HG02798 (cell line): ENCODE results near the gene PRKAB1.
"Not testable (repeated sequence)": the region's sequence is repeated elsewhere in the genome, so short reads cannot be mapped to it uniquely, and the experiment has no call there.

Source experiments
- ATAC-seq: cut with Tn5 transposase; IDR thresholded peaks from one replicate; pipeline ENCODE4 v1.9.1; 2021; ENCODE audit warnings: mild to moderate bottlenecking; ENCODE audit not compliant: unreplicated experiment, poor library complexity

The PRKAB1 gene

GRCh38 chr12:119667577-119668323, at the start of gene PRKAB1:
Gene PRKAB1 (plus strand): TSS chr12:119668133. CDS start chr12:119668245, 112 bp downstream.
- peak; percentile 96 for ATAC-seq

GRCh38 chr12:119618328-119618896, 49.5 kb upstream of the PRKAB1 start:
- not testable (repeated sequence) for ATAC-seq

- no peak for ATAC-seq
These were observed 47.4 kb upstream of the PRKAB1 start for GRCh38 chr12:119620490-119620889.

GRCh38 chr12:119621878-119622277, 46.1 kb upstream of the PRKAB1 start:
- ATAC-seq = no peak

GRCh38 chr12:119624966-119625365, 43.0 kb upstream of the PRKAB1 start:
- no peak for ATAC-seq

- ATAC-seq = no peak
These were observed 40.8 kb upstream of the PRKAB1 start for GRCh38 chr12:119627019-119627643.

- ATAC-seq = no peak
These were observed 40.2 kb upstream of the PRKAB1 start for GRCh38 chr12:119627686-119628085.

- ATAC-seq = no peak
These were observed 37.6 kb upstream of the PRKAB1 start for GRCh38 chr12:119630223-119630780.

GRCh38 chr12:119630962-119631550, 36.9 kb upstream of the PRKAB1 start:
- ATAC-seq = no peak

- ATAC-seq = no peak
These were observed 35.8 kb upstream of the PRKAB1 start for GRCh38 chr12:119631930-119632678.

- ATAC-seq = no peak
These were observed 33.2 kb upstream of the PRKAB1 start for GRCh38 chr12:119634743-119635142.

- ATAC-seq = no peak
These were observed 24.9 kb upstream of the PRKAB1 start for GRCh38 chr12:119642986-119643385.

- ATAC-seq = no peak
These were observed 23.0 kb upstream of the PRKAB1 start for GRCh38 chr12:119644930-119645329.

GRCh38 chr12:119645535-119646059, 22.3 kb upstream of the PRKAB1 start:
- ATAC-seq = no peak

GRCh38 chr12:119649202-119649808, 18.6 kb upstream of the PRKAB1 start:
- no peak for ATAC-seq

- no peak for ATAC-seq
These were observed 15.3 kb upstream of the PRKAB1 start for GRCh38 chr12:119652665-119653064.

GRCh38 chr12:119657001-119657400, 10.9 kb upstream of the PRKAB1 start:
- ATAC-seq = not testable (repeated sequence)

GRCh38 chr12:119658166-119658565, 9.8 kb upstream of the PRKAB1 start:
- not testable (repeated sequence) for ATAC-seq

GRCh38 chr12:119659289-119659897, 8.5 kb upstream of the PRKAB1 start:
- ATAC-seq = no peak
